Measurements from ENCODE around the gene CHADL. TPM values are rescaled to one million over a fixed set of nuclear protein-coding genes. Genes with fewer than 3 reads are reported as not detected.

CHADL gene
- polyA plus RNA-seq, 1 donor (not counting 4 experiments of a cell fraction or from before 2014, with no cell fraction given): 0.16 TPM

DNA sequence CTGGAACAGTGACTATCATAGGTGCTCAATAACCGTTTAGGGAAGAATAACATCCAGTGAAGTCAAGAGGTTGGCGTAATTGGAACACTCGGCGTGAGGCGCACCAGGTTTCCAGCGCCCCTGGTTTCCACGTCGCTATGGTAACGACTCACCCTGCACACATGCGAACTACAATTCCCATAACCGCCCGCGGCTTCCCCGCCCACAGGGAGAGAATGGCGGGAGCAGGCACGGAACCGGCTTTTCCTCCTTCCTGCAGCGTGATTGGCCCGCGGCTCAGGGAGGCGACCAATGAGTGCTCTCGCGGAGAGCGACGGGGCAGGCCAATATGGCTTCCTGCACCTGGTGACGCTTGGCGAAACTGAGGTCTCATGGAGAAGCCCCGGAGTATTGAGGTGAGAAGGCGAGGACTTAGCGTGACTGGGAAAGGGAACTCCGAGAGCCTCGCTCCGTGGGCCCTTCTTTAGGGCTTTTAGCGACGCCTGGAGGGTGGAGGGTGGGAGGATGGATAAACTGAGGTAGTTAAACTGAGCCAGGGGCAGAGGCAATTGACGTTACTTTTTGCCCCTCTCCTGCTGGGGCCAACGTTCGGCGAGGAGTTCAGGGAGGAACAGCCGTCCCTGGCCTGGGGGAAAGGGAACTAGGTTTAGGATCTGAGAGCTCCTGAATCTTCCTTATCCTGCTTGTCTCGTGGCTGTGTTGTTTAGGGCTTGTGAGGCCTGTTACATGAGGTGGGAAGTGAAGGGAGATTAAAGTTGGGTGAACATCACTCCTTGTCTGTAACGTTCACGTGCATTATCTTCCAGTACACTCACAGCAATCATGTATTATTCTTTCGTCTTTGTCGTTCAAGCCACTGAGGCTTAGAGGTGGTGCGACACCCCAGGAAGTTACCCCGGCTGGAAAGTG is 35.5 kb downstream of the CHADL start, which contains the start of gene L3MBTL2:
Gene L3MBTL2 (plus strand): TSS at position 321 of the 909 bp plus-strand sequence. CDS start 51 bp downstream, at position 372.
- dilution Hi-C loops (cut with MboI; ENCODE audit: extremely low pct_ligation_motif_present, low sequenced_read_pairs): no loop called here
- FAIRE-seq (peak; percentile 85), DNase-seq (ENCODE audit: low read depth, low spot score) (peak; percentile 65)
- Histone ChIP-seq H4K20me1 (ENCODE audit: control insufficient read depth, extremely low read depth, insufficient read depth, low read length) (no peaks in the 10 kb centered on the region), H3K36me3 (ENCODE audit: control insufficient read depth in 2 of 2, extremely low read depth in 1 of 2, insufficient read depth in 2 of 2, low read length in 2 of 2) (peaks cover 3 to 6% of the 10 kb centered on the region in 2 experiments), H2AFZ (ENCODE audit: control insufficient read depth, low read length) (peak within 1 kb of the TSS; percentile 99), H3K9ac (ENCODE audit: control insufficient read depth, extremely low read depth, insufficient read depth, low read length) (peak within 1 kb of the TSS; percentile 97), H3K4me1 (ENCODE audit: control insufficient read depth, extremely low read depth, insufficient read depth, low read length) (peaks cover 9% of the 10 kb centered on the region), H3K4me3 (ENCODE audit: control insufficient read depth in 2 of 3, extremely low read depth in 1 of 3, insufficient read depth in 2 of 3, low read depth in 1 of 3, low read length in 3 of 3) (peak within 1 kb of the TSS; percentile 70 to 100 (median 90)), H3K27ac (ENCODE audit: control insufficient read depth, insufficient read depth, low read length) (peak within 1 kb of the TSS; percentile 92), H3K4me2 (ENCODE audit: control insufficient read depth, extremely low read depth, insufficient read depth, low read depth, low read length) (peak within 1 kb of the TSS; percentile 94), H3K79me2 (ENCODE audit: control insufficient read depth, insufficient read depth, low read length) (peaks cover 25% of the 10 kb centered on the region), H3K9me1 (ENCODE audit: control insufficient read depth, extremely low read depth, insufficient read depth, low read length) (no peaks in the 10 kb centered on the region), H3K27me3 (ENCODE audit: control insufficient read depth, extremely low read depth, insufficient read depth, low read length) (no peaks in the 10 kb centered on the region), H3K9me3 (ENCODE audit: control insufficient read depth, low read depth, low read length) (no peaks in the 10 kb centered on the region)
- TF ChIP-seq, protein P1, sequence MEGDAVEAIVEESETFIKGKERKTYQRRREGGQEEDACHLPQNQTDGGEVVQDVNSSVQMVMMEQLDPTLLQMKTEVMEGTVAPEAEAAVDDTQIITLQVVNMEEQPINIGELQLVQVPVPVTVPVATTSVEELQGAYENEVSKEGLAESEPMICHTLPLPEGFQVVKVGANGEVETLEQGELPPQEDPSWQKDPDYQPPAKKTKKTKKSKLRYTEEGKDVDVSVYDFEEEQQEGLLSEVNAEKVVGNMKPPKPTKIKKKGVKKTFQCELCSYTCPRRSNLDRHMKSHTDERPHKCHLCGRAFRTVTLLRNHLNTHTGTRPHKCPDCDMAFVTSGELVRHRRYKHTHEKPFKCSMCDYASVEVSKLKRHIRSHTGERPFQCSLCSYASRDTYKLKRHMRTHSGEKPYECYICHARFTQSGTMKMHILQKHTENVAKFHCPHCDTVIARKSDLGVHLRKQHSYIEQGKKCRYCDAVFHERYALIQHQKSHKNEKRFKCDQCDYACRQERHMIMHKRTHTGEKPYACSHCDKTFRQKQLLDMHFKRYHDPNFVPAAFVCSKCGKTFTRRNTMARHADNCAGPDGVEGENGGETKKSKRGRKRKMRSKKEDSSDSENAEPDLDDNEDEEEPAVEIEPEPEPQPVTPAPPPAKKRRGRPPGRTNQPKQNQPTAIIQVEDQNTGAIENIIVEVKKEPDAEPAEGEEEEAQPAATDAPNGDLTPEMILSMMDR (optimal IDR thresholded peaks at IDR 0.05 in 1 of 3, IDR thresholded peaks at IDR 0.05 in 1 of 3, conservative IDR thresholded peaks at IDR 0.05 in 1 of 3; ENCODE audit: extremely low read depth in 1 of 3, insufficient read depth in 2 of 3, low read length in 3 of 3): no peak
- TF ChIP-seq EZH2 (IDR thresholded peaks at IDR 0.05; ENCODE audit: low read length): no peak

DNA sequence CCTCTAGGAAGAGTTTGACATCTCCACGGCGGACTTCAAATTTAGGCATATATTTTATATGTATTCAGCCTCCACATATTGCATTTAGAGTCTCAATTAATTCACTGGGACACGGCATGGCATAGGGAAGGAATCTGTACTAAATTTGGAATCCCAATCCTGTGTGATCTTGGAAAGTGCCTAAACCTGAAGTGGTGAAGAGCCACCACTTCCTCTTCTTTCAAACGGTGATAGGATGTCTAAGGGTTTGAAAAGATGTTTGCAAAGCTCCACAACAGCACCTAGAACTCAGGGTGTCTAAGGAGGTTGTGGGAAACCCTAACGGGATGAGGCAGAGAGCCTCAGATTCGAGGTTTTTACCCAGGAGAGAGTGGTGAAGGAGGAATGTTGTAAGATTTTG is 36.7 kb downstream of the CHADL start:
- H3K27ac ChIP-seq (ENCODE audit: control insufficient read depth, insufficient read depth, low read length): no peak overlapping the region
- H3K27me3 ChIP-seq (ENCODE audit: control insufficient read depth, extremely low read depth, insufficient read depth, low read length): no peaks in the 10 kb centered on the region
- peaks cover 25% of the 10 kb centered on the region for H3K79me2 ChIP-seq (ENCODE audit: control insufficient read depth, insufficient read depth, low read length)
- no peak overlapping the region for H3K9ac ChIP-seq (ENCODE audit: control insufficient read depth, extremely low read depth, insufficient read depth, low read length)
- DNase-seq (ENCODE audit: low read depth, low spot score): no peak
- H2AFZ ChIP-seq (ENCODE audit: control insufficient read depth, low read length): no peak overlapping the region
- no peaks in the 10 kb centered on the region for H3K9me3 ChIP-seq (ENCODE audit: control insufficient read depth, low read depth, low read length)
- no peak for FAIRE-seq
- H3K4me1 ChIP-seq (ENCODE audit: control insufficient read depth, extremely low read depth, insufficient read depth, low read length): peaks cover 9% of the 10 kb centered on the region
- no peak overlapping the region for H3K4me2 ChIP-seq (ENCODE audit: control insufficient read depth, extremely low read depth, insufficient read depth, low read depth, low read length)
- H3K4me3 ChIP-seq (ENCODE audit: control insufficient read depth in 2 of 3, extremely low read depth in 1 of 3, insufficient read depth in 2 of 3, low read depth in 1 of 3, low read length in 3 of 3): no peak overlapping the region
- no peaks in the 10 kb centered on the region for H4K20me1 ChIP-seq (ENCODE audit: control insufficient read depth, extremely low read depth, insufficient read depth, low read length)
- dilution Hi-C loops (cut with MboI; ENCODE audit: extremely low pct_ligation_motif_present, low sequenced_read_pairs): no loop called here
- no peak for TF ChIP-seq EZH2 (IDR thresholded peaks at IDR 0.05; ENCODE audit: low read length)
- TF ChIP-seq, protein P1 (optimal IDR thresholded peaks at IDR 0.05 in 1 of 3, IDR thresholded peaks at IDR 0.05 in 1 of 3, conservative IDR thresholded peaks at IDR 0.05 in 1 of 3; ENCODE audit: extremely low read depth in 1 of 3, insufficient read depth in 2 of 3, low read length in 3 of 3): no peak
- H3K36me3 ChIP-seq (ENCODE audit: control insufficient read depth in 2 of 2, extremely low read depth in 1 of 2, insufficient read depth in 2 of 2, low read length in 2 of 2): no peaks in the 10 kb centered on the region
- no peaks in the 10 kb centered on the region for H3K9me1 ChIP-seq (ENCODE audit: control insufficient read depth, extremely low read depth, insufficient read depth, low read length)
